H9 (cell line): ENCODE data around the gene SBF1. TPM values are rescaled to one million over a fixed set of nuclear protein-coding genes. Genes with fewer than 3 reads are reported as not detected.
A peak's percentile ranks its signal among the peaks of the same experiment; 100 is the strongest.
"Not testable (repeated sequence)": the region's sequence is repeated elsewhere in the genome, so short reads cannot be mapped to it uniquely, and the experiment has no call there.

Experiments used
- DNase-seq: peaks from one replicate; pipeline ENCODE4 v3.0.0-alpha.2; 2017
- H2AFZ ChIP-seq: one replicate; pipeline ENCODE4 v1.6.1; 2013; ENCODE audit warnings: mild to moderate bottlenecking, low read length, control low read depth, moderate library complexity
- H2AK5ac ChIP-seq: 2 replicates; pipeline ENCODE4 v1.6.1; 2013; ENCODE audit warnings: low read length, control low read depth, mixed read lengths; ENCODE audit not compliant: insufficient read length
- H2BK120ac ChIP-seq: one replicate; pipeline ENCODE4 v1.6.1; 2013; ENCODE audit warnings: low read depth, mild to moderate bottlenecking, low read length, control low read depth, inconsistent platforms; ENCODE audit not compliant: poor library complexity, severe bottlenecking
- H2BK12ac ChIP-seq: 2 replicates; pipeline ENCODE4 v1.6.1; 2013; ENCODE audit warnings: low read length, control low read depth, mixed read lengths, low read depth; ENCODE audit not compliant: insufficient read length
- H2BK15ac ChIP-seq: 2 replicates; pipeline ENCODE4 v1.6.1; 2013; ENCODE audit warnings: low read depth, low read length, control low read depth
- H2BK20ac ChIP-seq: one replicate; pipeline ENCODE4 v1.6.1; 2013; ENCODE audit warnings: low read depth, mild to moderate bottlenecking, low read length, control low read depth, inconsistent platforms; ENCODE audit not compliant: poor library complexity, severe bottlenecking
- H2BK5ac ChIP-seq: 2 replicates; pipeline ENCODE4 v1.6.1; 2013; ENCODE audit warnings: low read length, control low read depth, mixed read lengths; ENCODE audit not compliant: insufficient read length
- H3K14ac ChIP-seq: 2 replicates; pipeline ENCODE4 v1.6.1; 2013; ENCODE audit warnings: low read length, control low read depth; ENCODE audit not compliant: insufficient read depth
- H3K18ac ChIP-seq: 2 replicates; pipeline ENCODE4 v1.6.1; 2013; ENCODE audit warnings: low read depth, mild to moderate bottlenecking, mixed read lengths, low read length, control low read depth; ENCODE audit not compliant: insufficient read length
- H3K23ac ChIP-seq: 2 replicates; pipeline ENCODE4 v1.6.1; 2013; ENCODE audit warnings: low read length, control low read depth, mixed read lengths, low read depth; ENCODE audit not compliant: insufficient read length
- H3K23me2 ChIP-seq: 2 replicates; pipeline ENCODE4 v1.6.1; 2013; ENCODE audit warnings: low read depth, mild to moderate bottlenecking, mixed read lengths, low read length, control low read depth; ENCODE audit not compliant: insufficient read length, poor library complexity, severe bottlenecking
- H3K27ac ChIP-seq: 2 replicates; pipeline ENCODE4 v1.5.1; 2013; ENCODE audit warnings: low read length, control low read depth, mixed read lengths, low read depth; ENCODE audit not compliant: insufficient read length
- H3K27me3 ChIP-seq: 2 replicates; pipeline ENCODE4 v1.6.1; 2013; ENCODE audit warnings: low read length, control low read depth, inconsistent platforms; ENCODE audit not compliant: insufficient read depth
- H3K4ac ChIP-seq: 2 replicates; pipeline ENCODE4 v1.6.1; 2013; ENCODE audit warnings: low read depth, mild to moderate bottlenecking, control low read depth, inconsistent platforms, low read length, moderate library complexity
- H3K4me1 ChIP-seq: 2 replicates; pipeline ENCODE4 v1.6.1; 2013; ENCODE audit warnings: low read length, control low read depth, inconsistent platforms; ENCODE audit not compliant: insufficient read depth
- H3K4me2 ChIP-seq: 2 replicates; pipeline ENCODE4 v1.6.1; 2013; ENCODE audit warnings: low read length, control low read depth, mixed read lengths; ENCODE audit not compliant: insufficient read length, insufficient read depth
- H3K56ac ChIP-seq: 2 replicates; pipeline ENCODE4 v1.6.1; 2013; ENCODE audit warnings: low read depth, mild to moderate bottlenecking, mixed read lengths, low read length, control low read depth; ENCODE audit not compliant: insufficient read length
- H3K79me1 ChIP-seq: 2 replicates; pipeline ENCODE4 v1.6.1; 2013; ENCODE audit warnings: low read depth, mild to moderate bottlenecking, moderate library complexity, low read length, control low read depth, inconsistent platforms; ENCODE audit not compliant: insufficient read depth, poor library complexity, severe bottlenecking
- H3K79me2 ChIP-seq: 2 replicates; pipeline ENCODE4 v1.6.1; 2013; ENCODE audit warnings: low read length, control low read depth, inconsistent platforms; ENCODE audit not compliant: insufficient read depth
- H3K9ac ChIP-seq: 2 replicates; pipeline ENCODE4 v1.6.1; 2013; ENCODE audit warnings: low read length, control low read depth, mixed read lengths; ENCODE audit not compliant: insufficient read length; ENCODE audit errors: extremely low read depth
- H3K9me3 ChIP-seq: one replicate; pipeline ENCODE4 v1.6.1; 2013; ENCODE audit warnings: low read depth, low read length, inconsistent platforms; ENCODE audit not compliant: control insufficient read depth
- H3T11ph ChIP-seq: one replicate; pipeline ENCODE4 v1.6.1; 2013; ENCODE audit warnings: mild to moderate bottlenecking, low read length, control low read depth, inconsistent platforms
- H4K20me1 ChIP-seq: one replicate; pipeline ENCODE4 v1.6.1; 2013; ENCODE audit not compliant: control insufficient read depth, insufficient read length, insufficient read depth
- H4K5ac ChIP-seq: 2 replicates; pipeline ENCODE4 v1.6.1; 2013; ENCODE audit warnings: low read depth, mild to moderate bottlenecking, mixed read lengths, low read length, control low read depth; ENCODE audit not compliant: insufficient read length
- H4K8ac ChIP-seq: replicated peaks from 2 replicates; pipeline ENCODE4 v1.6.1; 2013; ENCODE audit warnings: low read length, control low read depth, mixed read lengths, low read depth; ENCODE audit not compliant: insufficient read length
- H4K91ac ChIP-seq: 2 replicates; pipeline ENCODE4 v1.6.1; 2013; ENCODE audit warnings: low read depth, mild to moderate bottlenecking, moderate library complexity, mixed read lengths, low read length, control low read depth; ENCODE audit not compliant: insufficient read length
- H3K27ac Mint-ChIP-seq, 3 experiments: 2 replicates in 2 of 3; 3 replicates in 1 of 3; pipeline ENCODE4 v1.8.0; 2020 to 2021; ENCODE audit warnings: mixed read lengths in 3 of 3, mild to moderate bottlenecking in 1 of 3, moderate library complexity in 1 of 3
- H3K27me3 Mint-ChIP-seq: 2 replicates; pipeline ENCODE4 v1.8.0; 2021; ENCODE audit warnings: low read depth, mild to moderate bottlenecking, moderate library complexity, mixed read lengths
- H3K36me3 Mint-ChIP-seq, 3 experiments: 2 replicates in 2 of 3; 3 replicates in 1 of 3; pipeline ENCODE4 v1.8.0; 2020 to 2021; ENCODE audit warnings: low read depth in 3 of 3, mixed read lengths in 3 of 3; ENCODE audit not compliant: insufficient read depth in 1 of 3
- H3K4me1 Mint-ChIP-seq, 2 experiments: 2 replicates each; pipeline ENCODE4 v1.8.0; 2020; ENCODE audit warnings: mixed read lengths in 2 of 2
- H3K4me3 Mint-ChIP-seq, 2 experiments: 2 replicates in 1 of 2; 3 replicates in 1 of 2; pipeline ENCODE4 v1.8.0; 2020 to 2021; ENCODE audit warnings: mild to moderate bottlenecking in 2 of 2, mixed read lengths in 2 of 2, moderate library complexity in 1 of 2
- H3K9me3 Mint-ChIP-seq, 2 experiments: 2 replicates in 1 of 2; 3 replicates in 1 of 2; pipeline ENCODE4 v1.8.0; 2020; ENCODE audit warnings: mild to moderate bottlenecking in 2 of 2, mixed read lengths in 2 of 2, moderate library complexity in 1 of 2
- CTCF ChIP-seq: fragments of 200-600 bp; sonication (generic); conservative IDR thresholded peaks from 3 replicates; pipeline ENCODE4 v1.8.0; 2021; ENCODE audit warnings: antibody characterized with exemption, mild to moderate bottlenecking
- WGBS: extraction: QIAGEN DNeasy Blood & Tissue Kit; methylation state at CpG from one replicate; pipeline ENCODE4 v1.1.7; 2013; ENCODE audit warnings: missing lambda C conversion rate, low lambda C conversion rate, mixed read lengths; ENCODE audit not compliant: insufficient read length; ENCODE audit errors: extremely low coverage; 5-methylcytosine and 5-hydroxymethylcytosine counted together
- total RNA-seq: library from RNA; stranded (reverse); gene quantifications from 2 replicates; pipeline ENCODE4 v1.2.1, GENCODE V29; 2021

SBF1 gene
- total RNA-seq, 1 experiment from 2014 or later: 69.8 TPM

GRCh38 chr22:50398831-50399648, 75.8 kb downstream of the SBF1 start:
- no peaks in the 10 kb centered on the region for H3K27me3 Mint-ChIP-seq
- no peak overlapping the region for H3K4me3 Mint-ChIP-seq
- H3K79me2 ChIP-seq: no peaks in the 10 kb centered on the region; the same call in 1 of the 2 replicates
- H2AK5ac ChIP-seq: no peak overlapping the region
- H4K5ac ChIP-seq: no peak overlapping the region
- no peak overlapping the region for H3K14ac ChIP-seq
- no peaks in the 10 kb centered on the region for H3K4me1 ChIP-seq
- H3K23me2 ChIP-seq: no peaks in the 10 kb centered on the region
- no CpG with 5 or more reads among the region's 15 CpGs for WGBS
- H3K9me3 Mint-ChIP-seq: no peaks in the 10 kb centered on the region
- no peak overlapping the region for H3K18ac ChIP-seq
- H3T11ph ChIP-seq: no peak overlapping the region
- no peak overlapping the region for H2AFZ ChIP-seq
- no peaks in the 10 kb centered on the region for H3K27me3 ChIP-seq
- no peak overlapping the region for H2BK15ac ChIP-seq
- H3K4me2 ChIP-seq: no peak overlapping the region
- H3K9ac ChIP-seq: no peak overlapping the region
- no peak overlapping the region for H4K8ac ChIP-seq
- no peak for TF ChIP-seq CTCF
- no peak overlapping the region for H2BK20ac ChIP-seq
- no peak overlapping the region for H3K23ac ChIP-seq
- DNase-seq: no peak
- peaks cover 2% of the 10 kb centered on the region for H3K79me1 ChIP-seq
- H4K91ac ChIP-seq: no peak overlapping the region
- H2BK12ac ChIP-seq: no peak overlapping the region
- H2BK120ac ChIP-seq: no peak overlapping the region
- no peak overlapping the region for H2BK5ac ChIP-seq
- H4K20me1 ChIP-seq: no peaks in the 10 kb centered on the region
- H3K56ac ChIP-seq: no peak overlapping the region
- no peak overlapping the region for H3K4ac ChIP-seq
- H3K9me3 ChIP-seq: no peaks in the 10 kb centered on the region
- peaks cover 6 to 47% (median 16%) of the 10 kb centered on the region in 3 experiments; a peak in 5 of 7 replicates for H3K36me3 Mint-ChIP-seq
- peak overlapping the region; percentile 22 to 81 (median 73); a peak in 5 of 7 replicates for H3K27ac Mint-ChIP-seq
- no peak overlapping the region for H3K27ac ChIP-seq
- peaks cover 13 to 16% of the 10 kb centered on the region in 2 experiments for H3K4me1 Mint-ChIP-seq

- no CpG with 5 or more reads among the region's 4 CpGs for WGBS
- H3K4me1 Mint-ChIP-seq: peaks cover 13 to 16% of the 10 kb centered on the region in 2 experiments
Observed at GRCh38 chr22:50397371-50398060, 77.3 kb downstream of the SBF1 start.

More at GRCh38 chr22:50397371-50398060, 77.3 kb downstream of the SBF1 start:
- Mint-ChIP-seq H3K27ac (peak overlapping the region in 2 of 3 experiments; percentile 4 to 85; a peak in 3 of 7 replicates), H3K36me3 (peaks cover 11 to 50% (median 28%) of the 10 kb centered on the region in 3 experiments; a peak in 6 of 7 replicates)
- H3K18ac ChIP-seq, H2BK15ac ChIP-seq, H2BK20ac ChIP-seq, H3K4me2 ChIP-seq, H2BK120ac ChIP-seq, H3K27ac ChIP-seq, H2BK5ac ChIP-seq, H3K27me3 Mint-ChIP-seq, H3K9ac ChIP-seq, H3K14ac ChIP-seq, H3K4me3 Mint-ChIP-seq, H4K8ac ChIP-seq, H3K79me2 ChIP-seq, H2BK12ac ChIP-seq, H3K9me3 ChIP-seq, H3K79me1 ChIP-seq, H3K56ac ChIP-seq, H3K4ac ChIP-seq, H3T11ph ChIP-seq, H2AFZ ChIP-seq, H2AK5ac ChIP-seq, H4K5ac ChIP-seq, H3K27me3 ChIP-seq, H3K4me1 ChIP-seq, H4K91ac ChIP-seq, H3K23me2 ChIP-seq, H4K20me1 ChIP-seq, H3K23ac ChIP-seq, DNase-seq, H3K9me3 Mint-ChIP-seq: not testable (repeated sequence)
